ENCODE results near the gene USP32.
"Not testable (repeated sequence)": the region's sequence is repeated elsewhere in the genome, so short reads cannot be mapped to it uniquely, and the experiment has no call there.

USP32 gene

GRCh38 chr17:60410001-60410400, 18.1 kb upstream of the USP32 start:
- DNase-seq (ENCODE audit: low spot score), result no peak

GRCh38 chr17:60406887-60407286, 15.0 kb upstream of the USP32 start:
- DNase-seq (ENCODE audit: low spot score), result no peak

GRCh38 chr17:60403962-60404361, 12.0 kb upstream of the USP32 start:
- no peak for DNase-seq (ENCODE audit: low spot score)

- no peak for DNase-seq (ENCODE audit: low spot score)
Measured at GRCh38 chr17:60403523-60403810, 11.5 kb upstream of the USP32 start.

- DNase-seq (ENCODE audit: low spot score), result no peak
Measured at GRCh38 chr17:60401819-60402218, 9.9 kb upstream of the USP32 start.

GRCh38 chr17:60398227-60398959, 6.5 kb upstream of the USP32 start:
- DNase-seq (ENCODE audit: low spot score), result no peak

- no peak for DNase-seq (ENCODE audit: low spot score)
Measured at GRCh38 chr17:60396412-60396811, 4.5 kb upstream of the USP32 start.

- DNase-seq (ENCODE audit: low spot score), result no peak
Measured at GRCh38 chr17:60395508-60396065, 3.7 kb upstream of the USP32 start.

GRCh38 chr17:60393840-60394723, 2.1 kb upstream of the USP32 start:
- no peak for DNase-seq (ENCODE audit: low spot score)

GRCh38 chr17:60392845-60393702, 1.1 kb upstream of the USP32 start:
- peak; percentile 52 for DNase-seq (ENCODE audit: low spot score)

GRCh38 chr17:60391471-60392041, 377 bp downstream of the USP32 start:
- no peak for DNase-seq (ENCODE audit: low spot score)

- peak; percentile 56 for DNase-seq (ENCODE audit: low spot score)
Measured at GRCh38 chr17:60390925-60391470, 935 bp downstream of the USP32 start.

- DNase-seq (ENCODE audit: low spot score), result no peak
Measured at GRCh38 chr17:60390186-60390585, 1.7 kb downstream of the USP32 start.

GRCh38 chr17:60388742-60389141, 3.2 kb downstream of the USP32 start:
- DNase-seq (ENCODE audit: low spot score), result no peak

- no peak for DNase-seq (ENCODE audit: low spot score)
Measured at GRCh38 chr17:60387666-60388065, 4.3 kb downstream of the USP32 start.

GRCh38 chr17:60386147-60387058, 5.5 kb downstream of the USP32 start:
- peak; percentile 13 for DNase-seq (ENCODE audit: low spot score)

GRCh38 chr17:60384921-60385320, 7.0 kb downstream of the USP32 start:
- DNase-seq (ENCODE audit: low spot score), result not testable (repeated sequence)

GRCh38 chr17:60383379-60383778, 8.6 kb downstream of the USP32 start:
- no peak for DNase-seq (ENCODE audit: low spot score)

- no peak for DNase-seq (ENCODE audit: low spot score)
Measured at GRCh38 chr17:60381958-60382357, 10.0 kb downstream of the USP32 start.

- DNase-seq (ENCODE audit: low spot score), result not testable (repeated sequence)
Measured at GRCh38 chr17:60379461-60379860, 12.5 kb downstream of the USP32 start.
